A204.1 (cell line): ENCODE data around the gene WDR64.

Source experiments
- FAIRE-seq: peaks from 2 replicates; lab custom pipeline; 2012; peaks lifted over from hg19 to GRCh38; lab: Jason Lieb, UNC

WDR64 gene

GRCh38 chr1:241839369-241839979 is 187.4 kb downstream of the WDR64 start:
- no peak for FAIRE-seq

- FAIRE-seq: no peak
Measured at GRCh38 chr1:241840164-241840563, 188.1 kb downstream of the WDR64 start.

GRCh38 chr1:241841691-241842090 is 189.6 kb downstream of the WDR64 start:
- FAIRE-seq: no peak

- FAIRE-seq: no peak
Measured at GRCh38 chr1:241842565-241842964, 190.5 kb downstream of the WDR64 start.

GRCh38 chr1:241844593-241844992 is 192.5 kb downstream of the WDR64 start:
- no peak for FAIRE-seq

GRCh38 chr1:241846375-241846774 is 194.3 kb downstream of the WDR64 start:
- FAIRE-seq: no peak

- no peak for FAIRE-seq
Measured at GRCh38 chr1:241846862-241847539, 194.9 kb downstream of the WDR64 start.

GRCh38 chr1:241847540-241847795 is 195.4 kb downstream of the WDR64 start:
- no peak for FAIRE-seq

GRCh38 chr1:241847796-241848685 is 196.0 kb downstream of the WDR64 start, which contains the start of gene EXO1:
Gene EXO1, plus strand, starts transcription at chr1:241848204. Its CDS starts 2,222 bp downstream, at chr1:241850426.
- FAIRE-seq: peak; percentile 72

GRCh38 chr1:241848686-241849344 is 196.7 kb downstream of the WDR64 start:
- FAIRE-seq: no peak

- FAIRE-seq: no peak
Measured at GRCh38 chr1:241849345-241849695, 197.2 kb downstream of the WDR64 start.
